HG02870 (cell line): ENCODE measurements around the gene DYNC1H1.

Experiments used
- ATAC-seq: cut with Tn5 transposase; IDR thresholded peaks from one replicate; pipeline ENCODE4 v1.9.1; 2021; ENCODE audit warnings: mild to moderate bottlenecking, moderate library complexity; ENCODE audit not compliant: unreplicated experiment

Gene DYNC1H1

DNA sequence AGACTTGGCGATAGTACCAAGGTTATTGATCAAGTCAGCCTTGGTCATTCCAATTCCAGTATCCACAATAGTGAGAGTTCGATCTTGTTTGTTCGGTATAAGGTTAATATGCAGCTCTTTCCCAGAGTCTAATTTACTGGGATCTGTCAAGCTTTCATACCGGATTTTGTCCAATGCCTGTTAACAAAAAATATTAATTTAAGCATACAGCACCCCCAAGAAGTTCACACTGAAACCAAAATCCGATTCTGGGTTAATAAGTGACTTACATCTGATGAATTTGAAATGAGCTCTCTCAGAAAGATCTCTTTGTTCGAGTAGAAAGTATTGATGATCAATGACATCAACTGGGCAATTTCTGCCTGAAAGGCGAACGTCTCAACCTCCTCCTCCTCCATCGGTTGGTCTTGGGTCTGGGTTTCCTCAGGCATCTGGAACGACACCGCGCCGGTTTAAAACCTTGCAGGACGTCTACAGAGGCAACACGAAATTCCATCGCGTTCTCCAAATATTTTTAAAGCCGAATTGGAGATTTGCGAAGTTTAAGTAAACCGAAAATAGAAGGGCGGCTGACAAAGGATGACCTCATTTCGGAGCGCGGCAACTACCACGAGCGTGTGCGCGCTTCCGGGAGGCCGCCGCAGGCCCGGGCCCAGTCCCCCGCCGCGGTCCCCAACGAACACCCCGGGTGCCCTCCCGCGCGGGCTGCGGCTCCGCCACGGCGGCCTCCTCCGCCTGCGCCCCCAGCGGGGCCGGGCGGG is 121.8 kb downstream of the DYNC1H1 start:
- ATAC-seq, result peak; percentile 26

- no peak for ATAC-seq
Observed at GRCh38 chr14:102086709-102086971, 122.3 kb downstream of the DYNC1H1 start.

DNA sequence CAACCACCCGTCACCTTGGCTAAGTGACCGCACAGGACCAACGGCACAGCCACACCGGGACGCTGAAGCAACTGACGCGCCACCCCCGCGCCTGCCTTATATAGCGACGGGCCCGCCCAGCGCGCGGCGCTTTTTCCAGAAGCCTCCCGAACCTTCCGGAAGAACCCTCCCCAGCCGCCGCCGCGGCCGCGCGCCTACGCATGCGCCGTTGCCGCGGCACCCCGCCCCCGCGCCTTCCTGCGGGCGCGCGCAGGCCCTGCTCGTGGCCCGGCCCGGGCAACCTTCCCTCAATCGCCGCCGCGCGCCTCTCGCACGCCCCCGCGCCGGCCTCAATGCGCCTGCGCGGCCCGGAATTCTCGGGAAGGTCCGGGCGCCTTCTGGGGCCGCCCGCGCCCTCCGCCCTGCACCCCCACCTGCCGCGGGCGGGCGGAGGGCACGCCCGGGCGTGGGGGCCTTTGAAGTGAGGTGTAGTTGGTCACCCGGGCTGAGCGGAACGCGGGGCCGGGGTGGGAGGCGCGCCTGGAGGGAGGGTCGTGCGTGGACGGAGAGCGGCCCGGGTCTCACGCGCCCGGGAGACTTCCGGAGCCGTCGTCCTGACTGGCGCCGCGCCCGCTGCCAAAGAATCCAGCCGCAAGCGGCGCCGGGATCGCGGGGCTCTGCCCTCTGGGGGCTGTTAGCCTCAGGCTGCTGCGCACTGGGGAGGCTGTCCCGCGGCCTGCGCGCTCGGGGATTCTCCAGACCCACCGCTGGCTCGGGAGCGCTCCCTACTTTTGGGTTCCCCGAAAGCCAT is 122.8 kb downstream of the DYNC1H1 start, which contains the start of gene HSP90AA1:
Gene HSP90AA1 (minus strand): TSS at position 73 of the 790 bp plus-strand sequence. CDS start 666 bp downstream, outside the sequence.
- peak; percentile 70 for ATAC-seq

DNA sequence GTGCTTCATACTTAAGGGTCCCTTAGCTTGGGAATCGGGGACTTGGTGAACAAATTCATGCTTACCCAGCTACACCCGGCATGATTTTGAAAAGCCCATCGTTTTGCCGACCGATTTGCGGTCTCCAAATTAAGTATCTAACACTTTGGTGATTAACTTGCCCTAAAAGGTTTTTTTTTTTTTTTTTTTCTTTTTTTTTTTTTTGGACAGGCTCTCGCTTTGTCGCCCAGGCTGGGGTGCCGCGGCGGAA is 123.3 kb downstream of the DYNC1H1 start:
- ATAC-seq, result no peak

DNA sequence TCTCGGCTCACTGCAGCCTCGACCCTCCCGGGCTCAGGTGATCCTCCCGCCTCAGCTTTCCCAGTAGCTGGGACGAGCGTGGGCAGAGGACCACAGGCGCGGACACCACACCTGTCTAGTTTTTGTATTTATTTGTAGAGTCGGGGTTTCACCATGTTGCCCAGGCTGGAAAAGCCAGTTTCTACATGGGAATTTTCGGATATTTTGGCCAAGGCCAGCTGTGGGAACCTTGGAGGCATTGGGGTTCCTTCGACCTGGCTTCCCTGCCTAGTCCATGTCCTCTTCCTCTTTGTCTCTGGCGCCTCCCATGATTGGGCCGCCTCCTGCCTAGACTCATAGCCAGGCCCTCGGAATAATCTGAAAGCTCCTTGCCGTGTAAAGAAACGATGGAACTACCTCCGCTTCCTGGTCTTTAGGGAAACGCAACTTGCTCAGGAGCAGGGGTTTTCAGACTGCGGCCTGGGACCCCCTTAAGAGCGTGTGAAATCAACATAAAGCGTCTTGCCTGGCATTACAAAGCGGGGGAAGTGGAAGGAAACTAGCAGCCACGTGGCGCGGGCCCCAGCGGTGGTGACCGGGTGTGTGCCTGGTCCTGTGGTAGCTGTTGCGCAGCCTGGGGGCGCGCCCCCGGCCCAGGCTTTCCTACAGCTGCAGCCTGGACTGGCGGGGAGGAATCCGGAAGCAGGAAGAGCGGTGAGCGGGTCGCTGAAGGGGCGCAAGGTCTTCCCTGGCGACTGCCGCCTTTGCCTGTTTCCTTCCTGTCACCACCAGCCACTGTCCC is 123.8 kb downstream of the DYNC1H1 start:
- ATAC-seq, result no peak

DNA sequence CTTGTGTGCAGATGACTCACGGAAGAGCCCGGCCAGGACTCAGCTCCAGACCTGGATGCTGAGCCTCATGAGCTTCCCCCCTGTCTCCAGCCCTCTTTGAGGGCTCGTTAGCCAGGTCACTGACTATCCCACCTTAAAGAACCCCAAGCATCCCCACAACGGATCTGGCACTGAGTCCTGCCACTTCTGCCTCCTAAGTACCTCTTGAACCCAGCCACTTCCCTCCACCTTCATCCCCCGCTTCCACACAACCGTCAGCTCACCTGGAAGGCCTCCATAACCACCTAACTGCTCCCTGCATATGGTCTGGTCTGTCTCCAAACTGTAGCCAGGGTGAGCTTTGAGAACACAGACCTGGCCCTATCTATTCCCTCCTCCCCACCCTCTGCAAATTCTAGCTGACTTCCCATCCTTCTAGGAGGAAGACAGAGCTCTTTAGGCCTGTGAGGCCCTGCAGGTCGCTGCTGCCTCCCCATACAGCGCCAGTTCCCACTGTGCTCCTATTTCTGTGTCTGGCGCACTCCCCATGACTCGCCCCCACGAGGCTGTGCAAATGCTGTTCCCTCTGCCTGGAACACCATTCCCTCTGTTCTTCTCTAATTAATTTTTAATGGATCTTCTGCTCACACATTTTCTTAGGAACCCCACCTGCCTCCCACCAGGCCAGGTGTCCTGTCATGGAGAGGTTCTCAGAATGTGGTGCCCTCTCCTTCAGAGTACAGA is 125.4 kb downstream of the DYNC1H1 start:
- no peak for ATAC-seq

- ATAC-seq, result no peak
Observed at GRCh38 chr14:102090713-102091112, 126.3 kb downstream of the DYNC1H1 start.

DNA sequence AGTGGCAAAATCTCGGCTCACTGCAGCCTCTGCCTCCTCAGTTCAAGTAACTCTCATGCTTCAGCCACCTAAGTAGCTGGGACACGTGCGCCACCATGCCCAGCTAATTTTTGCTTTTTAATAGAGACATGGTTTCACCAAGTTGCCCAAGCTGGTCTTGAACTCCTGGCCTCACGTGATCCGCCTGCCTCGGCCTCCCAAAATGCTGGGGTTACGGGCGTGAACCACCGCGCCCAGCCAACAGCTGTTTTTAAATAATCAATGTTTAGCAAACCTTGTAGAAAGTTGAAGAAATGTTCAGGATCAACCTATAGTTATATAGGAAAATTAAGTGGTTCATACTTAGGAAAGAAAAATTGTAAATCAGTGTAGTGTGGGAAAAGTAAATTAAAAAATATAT is 128.4 kb downstream of the DYNC1H1 start:
- ATAC-seq, result no peak

GRCh38 chr14:102094101-102094500 is 129.7 kb downstream of the DYNC1H1 start:
- ATAC-seq, result no peak

GRCh38 chr14:102095231-102095870 is 131.0 kb downstream of the DYNC1H1 start:
- no peak for ATAC-seq

DNA sequence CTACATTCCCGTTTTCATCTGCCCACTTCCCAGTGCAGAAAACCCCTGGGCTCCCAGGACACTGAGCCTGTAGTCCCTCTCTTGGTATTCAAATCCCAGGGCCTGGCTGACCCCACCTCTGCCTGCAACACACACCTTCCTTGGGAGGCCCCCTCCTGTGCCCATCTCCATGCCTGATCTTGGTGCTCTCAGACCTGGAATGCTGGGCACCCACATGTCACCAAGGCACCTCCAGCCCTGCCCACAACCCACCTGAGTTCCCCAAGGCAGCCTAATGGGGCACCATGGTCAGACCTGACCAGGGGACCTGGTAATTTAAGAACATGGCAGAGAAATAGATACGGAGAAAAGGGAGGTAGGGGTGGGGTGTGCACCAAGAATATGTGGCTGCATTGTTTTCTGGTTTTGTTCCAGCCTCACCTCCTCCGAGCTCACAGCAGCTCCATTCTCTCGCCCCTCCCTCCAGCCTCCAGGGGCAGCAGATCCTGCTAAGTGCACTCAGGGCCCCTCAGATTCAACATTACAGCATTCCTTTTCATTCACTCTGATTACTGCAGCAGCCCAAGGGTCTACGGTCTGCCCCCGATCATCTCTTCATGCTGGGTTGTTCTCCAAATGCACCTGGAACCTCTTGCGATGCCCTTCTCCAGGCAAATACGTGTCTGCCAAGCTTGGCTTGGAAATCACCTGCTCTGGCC is 131.6 kb downstream of the DYNC1H1 start:
- ATAC-seq, result no peak

- no peak for ATAC-seq
Observed at GRCh38 chr14:102096569-102097188, 132.3 kb downstream of the DYNC1H1 start.

- ATAC-seq, result no peak
Observed at GRCh38 chr14:102097441-102098135, 133.2 kb downstream of the DYNC1H1 start.

GRCh38 chr14:102103062-102103695 is 138.8 kb downstream of the DYNC1H1 start:
- ATAC-seq, result no peak

DNA sequence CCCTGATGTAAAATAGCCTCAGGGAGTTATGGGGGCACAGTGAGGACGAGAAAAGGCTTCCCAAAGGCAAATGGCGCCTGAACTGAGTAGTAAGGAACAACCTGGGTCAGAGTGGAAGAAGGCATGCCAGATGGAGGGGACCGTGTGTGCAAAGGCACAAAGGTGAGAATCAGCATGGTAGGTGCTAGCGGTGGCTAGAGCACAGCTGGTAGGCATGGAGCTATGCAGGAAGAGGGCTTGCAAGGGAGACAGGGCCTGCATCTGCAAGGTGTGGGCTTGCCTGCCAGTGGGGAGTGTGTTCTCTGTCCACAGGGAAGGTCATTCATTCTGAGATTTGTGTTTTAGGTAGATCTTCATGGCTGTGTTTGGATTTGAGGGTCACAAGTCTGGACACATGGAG is 141.0 kb downstream of the DYNC1H1 start:
- ATAC-seq, result no peak
